Psoas muscle (tissue), 8 donors: ENCODE data around the gene TRIM42. TPM values are rescaled to one million over a fixed set of nuclear protein-coding genes. Genes with fewer than 3 reads are reported as not detected.

Source experiments
- ATAC-seq, 4 donors: fragments of 200-7000 bp; cut with Tn5 transposase; one replicate each; pipeline ENCODE4 v1.9.1; 2020; ENCODE audit warnings: moderate library complexity in 3 of 4, mild to moderate bottlenecking in 2 of 4
- DNase-seq, 2 donors: peaks; one replicate each; pipeline ENCODE4 v3.0.0-alpha.2; 2020
- H3K27ac ChIP-seq: fragments of 200-600 bp; one replicate; pipeline ENCODE4 v1.8.0; 2022
- H3K27me3 ChIP-seq, 3 donors: fragments of 200-600 bp in 1 of 3; one replicate each; pipeline versions ENCODE4 v1.6.1 to v1.8.0; 2013 to 2022; ENCODE audit warnings: low read length in 2 of 3, mild to moderate bottlenecking in 2 of 3, moderate library complexity in 1 of 3; ENCODE audit not compliant: insufficient read depth in 3 of 3
- H3K36me3 ChIP-seq, 2 donors: fragments of 200-600 bp in 1 of 2; one replicate each; pipeline versions ENCODE4 v1.6.1 to v1.8.0; 2013 to 2022; ENCODE audit warnings: low read depth in 1 of 2, mild to moderate bottlenecking in 1 of 2, moderate library complexity in 1 of 2; ENCODE audit not compliant: insufficient read depth in 1 of 2
- H3K4me1 ChIP-seq: fragments of 200-600 bp; one replicate; pipeline ENCODE4 v1.8.0; 2022
- H3K4me3 ChIP-seq: fragments of 200-600 bp; one replicate; pipeline ENCODE4 v1.8.0; 2022; ENCODE audit warnings: mild to moderate bottlenecking
- H3K9me3 ChIP-seq: fragments of 200-600 bp; one replicate; pipeline ENCODE4 v1.8.0; 2022
- CTCF ChIP-seq: fragments of 200-600 bp; IDR thresholded peaks from one replicate; pipeline ENCODE4 v1.8.0; 2022; ENCODE audit warnings: antibody characterized with exemption
- WGBS, 3 donors: extraction: QIAGEN DNeasy Blood & Tissue Kit; methylation state at CpG; one replicate each; pipeline versions ENCODE4 v1.1.6 to v1.1.7; 2013; 5-methylcytosine and 5-hydroxymethylcytosine counted together
- intact Hi-C, 2 donors: fragments of 100-400 bp; cut with DNase I; formaldehyde crosslinking; loops; one replicate each; pipeline versions ENCODE4 v1.11.0 to v1.14.2; 2022
- long read RNA-seq, 2 donors: library from polyadenylated mRNA; unstranded; transcript quantifications; one replicate each; pipeline ENCODE4 v2.0.0, GENCODE V29; 2021
- polyA plus RNA-seq, 3 donors: library from polyadenylated mRNA; stranded (reverse); fragments of 200-250 nt; gene quantifications; one replicate each; pipeline ENCODE4 v1.2.3, GENCODE V29; 2013
- total RNA-seq, 4 donors: library from RNA; stranded (reverse); fragmentation: NEBNext Ultra II Directional in 2 of 4; extraction: Animal tissue kit (Norgen Biotek cat#: 25700) in 2 of 4; gene quantifications; one replicate each; pipeline versions ENCODE4 v1.2.1 to v1.2.4, GENCODE V29; 2021 to 2023
- donor health status: healthy with polysubstance abuse.
- donor health status: DM: no; HTN: no; CAD: no; lungs with moderate emphysema.
- donor health status: Bipolar disorder and iron deficiency.
- donor health status: healthy.
- donor health status: DM: yes; HTN: yes; CAD: no.
- donor health status: DM: no; HTN: no; CAD: no.
- donor health status: DM: no; HTN: no; CAD: no.
- donor health status: DM: yes; HTN: yes; CAD: no.

The TRIM42 gene
- not detected for total RNA-seq
- under 1 TPM in 1 of 3 donors, not detected in 2; 0.06 TPM for polyA plus RNA-seq
- long read RNA-seq, donor 1: 0 reads
- long read RNA-seq, donor 2: 0 reads

GRCh38 chr3:140677764-140678163 lies at the start of gene TRIM42:
Gene TRIM42 (plus strand): TSS chr3:140678064. CDS start chr3:140678230, 166 bp downstream.
- Histone ChIP-seq H3K4me3 (no peak within 1 kb of the TSS), H3K36me3 (no peaks in the 10 kb centered on the region), H3K27ac (no peak within 1 kb of the TSS), H3K27me3 (no peaks in the 10 kb centered on the region), H3K4me1 (no peaks in the 10 kb centered on the region), H3K9me3 (no peaks in the 10 kb centered on the region)
- 85 to 90% (median 85%) methylated on average over 2 of the region's 2 CpGs for WGBS, 3 donors
- intact Hi-C loops: no loop called here
- TF ChIP-seq CTCF: no peak
- no peak for DNase-seq
- no peak for ATAC-seq

GRCh38 chr3:140628606-140629005 lies 49.3 kb upstream of the TRIM42 start:
- H3K9me3 ChIP-seq: no peaks in the 10 kb centered on the region
- DNase-seq (no peak), ATAC-seq (no peak)
- TF ChIP-seq CTCF: no peak
- H3K27me3 ChIP-seq: no peaks in the 10 kb centered on the region
- intact Hi-C loops: no loop called here
- no peak overlapping the region for H3K4me3 ChIP-seq
- no peaks in the 10 kb centered on the region for H3K36me3 ChIP-seq
- 45 to 56% (median 51%) methylated on average over 4 of the region's 4 CpGs for WGBS, 3 donors
- H3K27ac ChIP-seq: no peak overlapping the region
- H3K4me1 ChIP-seq: no peaks in the 10 kb centered on the region

- Histone ChIP-seq H3K27me3 (no peaks in the 10 kb centered on the region), H3K9me3 (no peaks in the 10 kb centered on the region), H3K36me3 (no peaks in the 10 kb centered on the region), H3K4me3 (no peak overlapping the region), H3K27ac (no peak overlapping the region), H3K4me1 (no peaks in the 10 kb centered on the region)
- 69 to 85% (median 74%) methylated on average over 3 of the region's 3 CpGs for WGBS, 3 donors
- ATAC-seq: no peak
- DNase-seq: no peak
- no peak for TF ChIP-seq CTCF
- intact Hi-C loops: no loop called here
Measured at GRCh38 chr3:140629357-140630137, 48.3 kb upstream of the TRIM42 start.

- DNase-seq: no peak
- intact Hi-C loops: no loop called here
- no peaks in the 10 kb centered on the region for H3K36me3 ChIP-seq
- no peak overlapping the region for H3K27ac ChIP-seq
- H3K27me3 ChIP-seq: no peaks in the 10 kb centered on the region
- no peaks in the 10 kb centered on the region for H3K4me1 ChIP-seq
- 77 to 81% (median 79%) methylated on average over 5 of the region's 5 CpGs for WGBS, 3 donors
- no peak for ATAC-seq
- H3K9me3 ChIP-seq: no peaks in the 10 kb centered on the region
- no peak overlapping the region for H3K4me3 ChIP-seq
- TF ChIP-seq CTCF: no peak
Measured at GRCh38 chr3:140630366-140630765, 47.5 kb upstream of the TRIM42 start.

- no peak for TF ChIP-seq CTCF
- intact Hi-C loops: no loop called here
- DNase-seq (no peak), ATAC-seq (no peak)
- H3K9me3 ChIP-seq: no peaks in the 10 kb centered on the region
- no peaks in the 10 kb centered on the region for H3K27me3 ChIP-seq
- H3K4me1 ChIP-seq: no peaks in the 10 kb centered on the region
- H3K27ac ChIP-seq: no peak overlapping the region
- no peak overlapping the region for H3K4me3 ChIP-seq
- no peaks in the 10 kb centered on the region for H3K36me3 ChIP-seq
Measured at GRCh38 chr3:140630866-140631265, 47.0 kb upstream of the TRIM42 start.
